Parathyroid adenoma (tissue), 2 donors: Measurements from ENCODE around the gene OR2AG1.

Experiments
- H2AFZ ChIP-seq: fragments of 300-600 bp; sonication (generic); one replicate; pipeline ENCODE4 v1.7.0; 2017; ENCODE audit warnings: antibody characterized with exemption, mild to moderate bottlenecking
- H3K27ac ChIP-seq: fragments of 300-600 bp; sonication (generic); one replicate; pipeline ENCODE4 v1.7.0; 2017
- H3K27me3 ChIP-seq: fragments of 300-600 bp; sonication (generic); one replicate; pipeline ENCODE4 v1.7.0; 2017; ENCODE audit warnings: low read length; ENCODE audit not compliant: control insufficient read depth, insufficient read depth
- H3K36me3 ChIP-seq: fragments of 300-600 bp; sonication (generic); one replicate; pipeline ENCODE4 v1.7.0; 2017; ENCODE audit warnings: low read length; ENCODE audit not compliant: control insufficient read depth, insufficient read depth
- H3K4me1 ChIP-seq: fragments of 300-600 bp; sonication (generic); one replicate; pipeline ENCODE4 v1.7.0; 2017; ENCODE audit warnings: control low read depth
- H3K4me2 ChIP-seq: fragments of 300-600 bp; sonication (generic); one replicate; pipeline ENCODE4 v1.7.0; 2017; ENCODE audit warnings: low read length
- H3K4me3 ChIP-seq: fragments of 300-600 bp; sonication (generic); one replicate; pipeline ENCODE4 v1.7.0; 2017; ENCODE audit warnings: low read depth, low read length
- H3K79me2 ChIP-seq: fragments of 300-600 bp; sonication (generic); one replicate; pipeline ENCODE4 v1.7.0; 2017; ENCODE audit warnings: control low read depth
- H3K9ac ChIP-seq: fragments of 300-600 bp; sonication (generic); one replicate; pipeline ENCODE4 v1.7.0; 2017; ENCODE audit warnings: mild to moderate bottlenecking
- H3K9me3 ChIP-seq: fragments of 300-600 bp; sonication (generic); one replicate; pipeline ENCODE4 v1.7.0; 2017; ENCODE audit warnings: low read length; ENCODE audit not compliant: control insufficient read depth
- CTCF ChIP-seq: fragments of 300-600 bp; sonication (generic); IDR thresholded peaks from one replicate; pipeline ENCODE4 v1.7.0; 2017; ENCODE audit warnings: antibody characterized with exemption, mild to moderate bottlenecking
- donor health status: primary hyperparathyroidism.

Gene OR2AG1, protein sequence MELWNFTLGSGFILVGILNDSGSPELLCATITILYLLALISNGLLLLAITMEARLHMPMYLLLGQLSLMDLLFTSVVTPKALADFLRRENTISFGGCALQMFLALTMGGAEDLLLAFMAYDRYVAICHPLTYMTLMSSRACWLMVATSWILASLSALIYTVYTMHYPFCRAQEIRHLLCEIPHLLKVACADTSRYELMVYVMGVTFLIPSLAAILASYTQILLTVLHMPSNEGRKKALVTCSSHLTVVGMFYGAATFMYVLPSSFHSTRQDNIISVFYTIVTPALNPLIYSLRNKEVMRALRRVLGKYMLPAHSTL

GRCh38 chr11:6782720-6783119 is at the start of gene OR2AG1:
Gene OR2AG1 (plus strand): TSS chr11:6783020. CDS start chr11:6785038, 2,018 bp downstream.
- no peak for TF ChIP-seq CTCF
- H3K79me2 ChIP-seq = no peaks in the 10 kb centered on the region
- no peaks in the 10 kb centered on the region for H3K4me1 ChIP-seq
- H3K36me3 ChIP-seq = no peaks in the 10 kb centered on the region
- no peak within 1 kb of the TSS for H2AFZ ChIP-seq
- H3K9me3 ChIP-seq = no peaks in the 10 kb centered on the region
- H3K27me3 ChIP-seq = no peaks in the 10 kb centered on the region
- no peak within 1 kb of the TSS for H3K4me2 ChIP-seq
- no peak within 1 kb of the TSS for H3K9ac ChIP-seq
- no peak within 1 kb of the TSS for H3K4me3 ChIP-seq
- H3K27ac ChIP-seq = no peak within 1 kb of the TSS

DNA sequence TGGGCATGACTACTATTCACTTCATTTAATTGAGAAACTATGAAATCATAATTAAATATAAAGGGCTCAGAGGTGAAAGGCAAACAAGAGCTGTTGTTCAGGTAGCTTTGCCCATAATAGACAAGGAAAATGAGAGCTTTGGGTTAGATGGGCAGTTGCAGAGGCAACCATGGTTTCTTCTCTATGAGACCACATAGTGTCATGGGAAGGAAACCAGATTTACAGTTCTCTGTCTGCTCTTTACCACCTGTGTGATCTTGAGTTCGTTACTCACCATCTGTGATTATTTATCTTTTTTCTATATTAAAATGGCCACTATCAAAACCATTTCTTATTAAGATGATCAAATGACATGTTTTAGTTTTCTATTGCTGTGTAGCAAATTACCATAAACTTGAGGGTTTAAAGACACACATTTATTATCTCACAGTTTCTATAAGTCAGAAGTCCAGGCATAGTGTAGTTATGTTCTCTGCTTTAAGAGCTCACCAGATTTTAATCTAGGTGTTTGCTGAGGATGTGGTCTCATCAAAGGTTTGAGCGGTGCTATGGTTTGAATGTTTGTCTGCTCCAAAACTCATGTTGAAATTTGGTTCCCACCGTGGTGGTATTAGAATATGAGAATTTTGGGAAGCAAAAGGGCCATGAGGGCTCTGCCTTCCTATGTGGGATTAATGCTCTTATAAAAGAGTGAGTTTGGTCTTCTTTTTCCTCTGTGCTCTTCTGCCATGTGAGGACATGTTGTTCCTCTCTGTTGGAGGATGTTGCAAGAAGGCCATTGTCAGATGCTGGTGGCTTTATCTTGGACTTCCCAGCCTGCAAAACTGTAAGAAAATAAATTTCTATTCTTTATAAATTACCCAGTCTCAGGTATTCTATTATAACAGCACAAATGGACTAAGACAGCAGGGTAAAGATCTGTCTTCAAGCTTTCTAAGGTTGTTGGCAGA is 49.2 kb upstream of the OR2AG1 start:
- Histone ChIP-seq H3K79me2 (no peaks in the 10 kb centered on the region), H3K9me3 (no peaks in the 10 kb centered on the region), H3K27me3 (no peaks in the 10 kb centered on the region), H3K4me3 (no peak overlapping the region), H3K9ac (no peak overlapping the region), H3K36me3 (no peaks in the 10 kb centered on the region), H2AFZ (no peak overlapping the region), H3K4me1 (no peaks in the 10 kb centered on the region), H3K4me2 (no peak overlapping the region), H3K27ac (no peak overlapping the region)
- no peak for TF ChIP-seq CTCF

DNA sequence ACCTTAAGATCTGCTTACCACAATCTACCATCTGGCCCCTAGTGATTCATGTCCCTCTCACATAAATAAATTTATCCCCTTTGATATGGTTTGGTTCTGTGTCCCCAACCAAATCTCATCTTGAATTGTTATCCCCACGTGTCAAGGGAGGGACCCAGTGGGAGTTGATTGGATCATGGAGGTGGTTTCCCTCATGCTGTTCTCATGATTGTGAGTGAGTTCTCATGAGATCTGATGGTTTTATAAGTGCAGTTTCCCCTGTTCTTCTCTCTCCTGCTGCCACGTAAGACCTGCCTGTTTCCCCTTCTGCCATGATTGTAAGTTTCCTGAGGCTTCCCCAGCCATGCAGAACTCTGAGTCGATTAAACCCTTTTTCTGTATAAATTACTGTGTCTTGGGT is 48.2 kb upstream of the OR2AG1 start:
- H3K9ac ChIP-seq = no peak overlapping the region
- no peaks in the 10 kb centered on the region for H3K9me3 ChIP-seq
- no peaks in the 10 kb centered on the region for H3K4me1 ChIP-seq
- TF ChIP-seq CTCF = no peak
- no peak overlapping the region for H2AFZ ChIP-seq
- H3K27ac ChIP-seq = no peak overlapping the region
- H3K79me2 ChIP-seq = no peaks in the 10 kb centered on the region
- no peak overlapping the region for H3K4me2 ChIP-seq
- no peak overlapping the region for H3K4me3 ChIP-seq
- no peaks in the 10 kb centered on the region for H3K27me3 ChIP-seq
- no peaks in the 10 kb centered on the region for H3K36me3 ChIP-seq

GRCh38 chr11:6735306-6735705 is 47.5 kb upstream of the OR2AG1 start:
- TF ChIP-seq CTCF = no peak
- H3K36me3 ChIP-seq = no peaks in the 10 kb centered on the region
- H3K9ac ChIP-seq = no peak overlapping the region

More at GRCh38 chr11:6735306-6735705, 47.5 kb upstream of the OR2AG1 start:
- Histone ChIP-seq H3K27me3 (no peaks in the 10 kb centered on the region), H3K9me3 (no peaks in the 10 kb centered on the region), H3K4me1 (no peaks in the 10 kb centered on the region), H3K4me3 (no peak overlapping the region), H3K4me2 (no peak overlapping the region), H3K79me2 (no peaks in the 10 kb centered on the region), H3K27ac (no peak overlapping the region), H2AFZ (no peak overlapping the region)
